Small intestine (tissue), 7 donors: ENCODE data around the gene SSB. TPM values are rescaled to one million over a fixed set of nuclear protein-coding genes. Genes with fewer than 3 reads are reported as not detected.

ENCODE experiments used
- DNase-seq, 2 donors: peaks; one replicate each; pipeline versions ENCODE4 v3.0.0 to v3.0.0-alpha.2; 2013
- FAIRE-seq: peaks from 2 replicates; lab custom pipeline; 2012; peaks lifted over from hg19 to GRCh38; lab: Jason Lieb, UNC
- H3K27ac ChIP-seq, 3 donors: one replicate each; pipeline ENCODE4 v1.5.1; 2013; ENCODE audit warnings: low read length in 2 of 3, mild to moderate bottlenecking in 2 of 3, control low read depth in 1 of 3, inconsistent platforms in 1 of 3, low read depth in 1 of 3, moderate library complexity in 1 of 3
- H3K27me3 ChIP-seq, 3 donors: one replicate each; pipeline ENCODE4 v1.6.1; 2013; ENCODE audit warnings: low read length in 3 of 3, inconsistent platforms in 1 of 3; ENCODE audit not compliant: control insufficient read depth in 3 of 3, insufficient read depth in 3 of 3
- H3K36me3 ChIP-seq, 3 donors: one replicate each; pipeline ENCODE4 v1.6.1; 2013; ENCODE audit warnings: low read length in 3 of 3, inconsistent platforms in 1 of 3, low read depth in 1 of 3, mild to moderate bottlenecking in 1 of 3, moderate library complexity in 1 of 3; ENCODE audit not compliant: control insufficient read depth in 3 of 3, insufficient read depth in 2 of 3
- H3K4me1 ChIP-seq, 3 donors: one replicate each; pipeline ENCODE4 v1.6.1; 2013; ENCODE audit warnings: low read length in 2 of 3, inconsistent platforms in 1 of 3, low read depth in 1 of 3, mild to moderate bottlenecking in 1 of 3, moderate library complexity in 1 of 3; ENCODE audit not compliant: control insufficient read depth in 3 of 3, insufficient read depth in 2 of 3
- H3K4me3 ChIP-seq, 3 donors: one replicate each; pipeline ENCODE4 v1.5.1; 2013; ENCODE audit warnings: low read length in 3 of 3, control low read depth in 1 of 3, inconsistent platforms in 1 of 3, low read depth in 1 of 3, mild to moderate bottlenecking in 1 of 3, moderate library complexity in 1 of 3
- H3K9me3 ChIP-seq, 2 donors: one replicate each; pipeline ENCODE4 v1.6.1; 2013; ENCODE audit warnings: low read depth in 1 of 2, low read length in 1 of 2; ENCODE audit not compliant: control insufficient read depth in 2 of 2, insufficient read depth in 1 of 2
- WGBS, 3 donors: extraction: QIAGEN DNeasy Blood & Tissue Kit; methylation state at CpG; one replicate each; pipeline ENCODE4 v1.1.7; 2013; 5-methylcytosine and 5-hydroxymethylcytosine counted together
- polyA plus RNA-seq, 4 donors: library from polyadenylated mRNA; stranded (reverse) in 3 of 4; unstranded in 1 of 4; fragments of 200-250 nt in 3 of 4; fragments of 120-200 nt in 1 of 4; gene quantifications; one replicate each; pipeline versions ENCODE4 v1.2.1 to v1.2.3, GENCODE V29; 2013
- donor health status: healthy with polysubstance abuse.
- donor health status: control.
- donor health status: control.
- donor health status: Bipolar disorder and iron deficiency.
- donor health status: healthy.

The SSB gene
- polyA plus RNA-seq, 4 donors: 47.6 to 115 (median 67.4) TPM

DNA sequence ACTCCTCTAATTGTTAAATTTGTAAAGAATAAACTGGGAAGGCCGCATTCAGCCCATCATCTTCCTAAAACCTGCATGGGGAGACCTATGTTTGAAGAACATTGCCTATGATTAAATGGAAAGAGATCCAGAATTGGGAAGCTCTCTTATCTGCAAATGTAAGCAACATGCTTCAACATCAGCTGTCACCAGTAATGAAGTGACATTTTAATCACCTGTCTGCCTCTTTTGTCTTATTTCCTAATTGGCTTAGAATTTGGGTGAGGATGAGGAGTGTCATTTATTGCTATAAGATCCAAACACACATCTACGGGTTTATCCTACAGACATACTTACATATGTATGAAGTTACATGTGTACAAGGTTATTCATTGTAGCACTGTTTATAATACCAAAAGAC, 26.0 kb upstream of the SSB start:
- DNase-seq (no peak), FAIRE-seq (no peak)
- 90 to 91% (median 91%) methylated on average over 2 of the region's 2 CpGs for WGBS, 3 donors
- Histone ChIP-seq H3K4me3 (no peak overlapping the region), H3K27ac (no peak overlapping the region), H3K4me1 (no peaks in the 10 kb centered on the region), H3K9me3 (no peaks in the 10 kb centered on the region), H3K27me3 (peaks cover 0 to 14% (median 0%) of the 10 kb centered on the region in 3 donors), H3K36me3 (no peaks in the 10 kb centered on the region)

DNA sequence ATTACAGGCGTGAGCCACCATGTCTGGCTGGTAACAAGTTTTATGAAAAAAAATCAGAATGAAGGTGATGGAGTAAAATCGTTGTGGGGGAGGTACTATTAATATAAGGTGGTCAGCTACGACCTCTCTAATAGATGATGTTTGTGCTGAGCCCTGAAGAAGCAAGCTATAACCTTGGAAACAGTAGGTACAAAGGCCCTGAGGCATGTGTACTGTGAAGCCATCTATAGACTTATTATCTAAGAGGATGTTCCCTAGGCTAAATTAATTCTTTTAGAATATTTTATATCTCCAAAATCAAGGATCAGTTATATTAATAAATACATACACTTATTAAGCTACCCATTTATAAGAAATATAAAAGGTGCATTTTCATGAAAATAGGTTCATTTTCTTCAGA, 23.3 kb upstream of the SSB start:
- no peak overlapping the region for H3K4me3 ChIP-seq
- H3K4me1 ChIP-seq: no peaks in the 10 kb centered on the region
- FAIRE-seq (no peak), DNase-seq (no peak)
- no peaks in the 10 kb centered on the region for H3K27me3 ChIP-seq
- WGBS, 3 donors: 81 to 89% (median 84%) methylated on average over 3 of the region's 3 CpGs
- H3K9me3 ChIP-seq: no peaks in the 10 kb centered on the region
- H3K36me3 ChIP-seq: no peaks in the 10 kb centered on the region
- no peak overlapping the region for H3K27ac ChIP-seq

DNA sequence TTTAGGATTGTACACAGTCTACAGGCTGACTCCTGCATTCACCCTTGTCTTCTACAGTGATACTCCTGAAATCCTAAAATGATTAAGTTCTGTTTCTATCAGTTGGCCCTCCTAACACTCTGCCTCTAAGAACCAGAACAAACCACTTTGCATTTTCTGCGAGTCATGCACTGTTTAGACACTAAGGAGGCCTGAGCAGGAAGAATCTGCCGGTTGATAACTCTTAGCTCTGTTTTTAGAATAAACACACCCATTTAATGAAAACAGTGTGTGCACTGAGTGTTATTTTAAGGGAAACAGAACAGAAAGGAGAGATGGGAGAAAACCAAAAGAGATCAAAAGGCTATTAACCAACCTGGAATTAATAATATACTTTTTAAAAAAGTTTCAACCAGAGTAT, 22.9 kb upstream of the SSB start:
- no peak for FAIRE-seq
- H3K4me1 ChIP-seq: no peaks in the 10 kb centered on the region
- H3K4me3 ChIP-seq: no peak overlapping the region
- no peaks in the 10 kb centered on the region for H3K36me3 ChIP-seq
- WGBS, 3 donors: 54 to 86% (median 82%) methylated on average over 2 of the region's 2 CpGs
- H3K27ac ChIP-seq: no peak overlapping the region
- no peaks in the 10 kb centered on the region for H3K9me3 ChIP-seq
- H3K27me3 ChIP-seq: no peaks in the 10 kb centered on the region
- no peak for DNase-seq

DNA sequence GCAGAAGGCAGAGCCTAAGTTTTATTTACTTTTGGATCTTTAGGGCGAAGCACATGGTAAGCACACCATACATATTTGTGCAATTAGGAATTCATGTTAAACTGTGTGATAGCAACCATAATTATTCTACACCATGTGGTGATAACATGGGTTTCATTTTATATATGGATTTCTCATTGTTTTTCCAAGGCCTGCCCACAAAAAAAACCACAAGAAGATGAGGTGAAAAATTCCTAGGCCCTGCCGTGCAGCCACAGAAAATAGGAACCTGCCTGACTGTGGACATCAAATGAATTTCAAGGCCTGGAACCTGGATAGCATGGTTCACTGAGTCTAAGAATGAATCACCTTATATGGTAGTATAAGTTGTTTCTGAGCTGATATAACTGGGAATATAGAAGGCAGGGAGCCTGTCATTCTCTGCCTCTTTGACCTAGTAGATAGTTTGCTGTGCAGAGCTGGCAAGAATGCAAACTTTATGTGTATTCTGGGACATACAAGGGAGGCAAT, 22.4 kb upstream of the SSB start:
- DNase-seq (no peak), FAIRE-seq (no peak)
- Histone ChIP-seq H3K36me3 (no peaks in the 10 kb centered on the region), H3K4me3 (no peak overlapping the region), H3K9me3 (no peaks in the 10 kb centered on the region), H3K4me1 (no peaks in the 10 kb centered on the region), H3K27ac (no peak overlapping the region), H3K27me3 (no peaks in the 10 kb centered on the region)
- 71 to 87% (median 74%) methylated on average over 2 of the region's 2 CpGs for WGBS, 3 donors

- WGBS, 3 donors: 80 to 93% (median 89%) methylated on average over 3 of the region's 3 CpGs
- no peak overlapping the region for H3K27ac ChIP-seq
- no peaks in the 10 kb centered on the region for H3K4me1 ChIP-seq
- no peak for DNase-seq
- H3K4me3 ChIP-seq: no peak overlapping the region
- no peaks in the 10 kb centered on the region for H3K9me3 ChIP-seq
- no peak for FAIRE-seq
- H3K27me3 ChIP-seq: no peaks in the 10 kb centered on the region
- H3K36me3 ChIP-seq: no peaks in the 10 kb centered on the region
These were observed 20.2 kb upstream of the SSB start for GRCh38 chr2:169778446-169778845.

- DNase-seq (no peak), FAIRE-seq (no peak)
- no peaks in the 10 kb centered on the region for H3K27me3 ChIP-seq
- H3K4me3 ChIP-seq: no peak overlapping the region
- H3K27ac ChIP-seq: no peak overlapping the region
- WGBS, 3 donors: 89 to 93% (median 90%) methylated on average over 4 of the region's 4 CpGs
- no peaks in the 10 kb centered on the region for H3K4me1 ChIP-seq
- H3K36me3 ChIP-seq: no peaks in the 10 kb centered on the region
- no peaks in the 10 kb centered on the region for H3K9me3 ChIP-seq
These were observed 17.2 kb upstream of the SSB start for GRCh38 chr2:169781249-169782013.

DNA sequence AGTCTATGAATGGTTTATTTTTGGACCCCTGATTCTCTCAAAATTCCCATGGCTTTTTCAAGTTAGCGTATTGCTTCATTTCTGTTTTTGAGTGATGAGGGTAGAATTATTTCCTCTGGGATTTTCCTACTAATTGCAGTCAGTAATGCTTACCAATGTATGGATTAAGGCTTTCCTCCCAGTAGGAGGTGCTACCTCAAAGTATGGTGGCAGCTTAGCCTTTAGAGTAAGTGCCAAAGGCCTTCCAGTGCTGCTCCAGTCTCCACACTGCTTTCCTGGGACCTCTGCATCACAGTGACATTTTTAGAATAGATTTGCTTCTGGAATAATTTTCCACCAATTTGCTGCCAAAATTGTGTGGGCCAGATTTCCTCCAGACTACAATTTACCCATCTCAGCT, 16.2 kb upstream of the SSB start:
- Histone ChIP-seq H3K9me3 (no peaks in the 10 kb centered on the region), H3K27ac (no peak overlapping the region), H3K4me3 (no peak overlapping the region), H3K27me3 (no peaks in the 10 kb centered on the region), H3K36me3 (no peaks in the 10 kb centered on the region), H3K4me1 (no peaks in the 10 kb centered on the region)
- no peak for DNase-seq
- 93 to 97% (median 94%) methylated on average over 1 of the region's 1 CpG for WGBS, 3 donors
- no peak for FAIRE-seq

DNA sequence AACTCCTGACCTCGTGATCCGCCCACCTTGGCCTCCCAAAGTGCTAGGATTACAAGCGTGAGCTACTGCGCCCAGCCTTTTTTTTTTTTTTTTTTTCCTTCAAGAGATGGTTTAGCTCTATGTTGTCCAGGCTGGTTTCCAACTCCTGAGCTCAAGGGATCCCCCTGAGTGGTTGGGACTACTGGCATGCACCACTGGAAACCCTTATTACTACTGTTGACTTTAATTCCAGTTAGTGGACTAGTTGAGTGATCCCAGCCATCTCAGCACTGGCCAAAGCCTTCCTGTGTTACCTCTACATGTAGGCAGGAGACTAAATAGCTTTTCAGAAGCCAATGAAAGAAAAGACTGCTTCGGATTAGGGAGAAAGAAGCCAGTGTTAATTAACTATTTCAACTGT, 8.1 kb upstream of the SSB start:
- Histone ChIP-seq H3K36me3 (no peaks in the 10 kb centered on the region), H3K27me3 (peaks cover 0 to 2% (median 0%) of the 10 kb centered on the region in 3 donors), H3K4me3 (no peak overlapping the region), H3K27ac (no peak overlapping the region), H3K9me3 (peaks cover 0 to 3% of the 10 kb centered on the region in 2 donors), H3K4me1 (no peaks in the 10 kb centered on the region)
- FAIRE-seq (no peak), DNase-seq (no peak)
- 83 to 89% (median 86%) methylated on average over 4 to 5 of the region's 5 CpGs for WGBS, 3 donors
